Stimulated activated naive CD4-positive, alpha-beta T cell treated with Interleukin-2 at 50 U/mL for 16 hours (primary cell): ENCODE results near the gene KATNAL1.
"Not testable (repeated sequence)": the region's sequence is repeated elsewhere in the genome, so short reads cannot be mapped to it uniquely, and the experiment has no call there.

ENCODE experiments used
- DNase-seq: peaks from one replicate; lab custom pipeline; 2025; lab: John Stamatoyannopoulos, UW

KATNAL1 gene

GRCh38 chr13:30292325-30292724 is 15.0 kb downstream of the KATNAL1 start:
- no peak for DNase-seq

- no peak for DNase-seq
Observed at GRCh38 chr13:30290812-30291436, 16.4 kb downstream of the KATNAL1 start.

- DNase-seq: no peak
Observed at GRCh38 chr13:30289533-30289932, 17.8 kb downstream of the KATNAL1 start.

- not testable (repeated sequence) for DNase-seq
Observed at GRCh38 chr13:30286059-30286458, 21.3 kb downstream of the KATNAL1 start.

GRCh38 chr13:30276178-30276577 is 31.2 kb downstream of the KATNAL1 start:
- DNase-seq: no peak

- no peak for DNase-seq
Observed at GRCh38 chr13:30274083-30274482, 33.3 kb downstream of the KATNAL1 start.

GRCh38 chr13:30270035-30270434 is 37.3 kb downstream of the KATNAL1 start:
- not testable (repeated sequence) for DNase-seq

- DNase-seq: no peak
Observed at GRCh38 chr13:30268673-30269072, 38.7 kb downstream of the KATNAL1 start.

GRCh38 chr13:30266756-30267155 is 40.6 kb downstream of the KATNAL1 start:
- DNase-seq: no peak

GRCh38 chr13:30259149-30259733 is 48.1 kb downstream of the KATNAL1 start:
- not testable (repeated sequence) for DNase-seq

GRCh38 chr13:30257468-30258099 is 49.8 kb downstream of the KATNAL1 start:
- DNase-seq: no peak

GRCh38 chr13:30256713-30257467 is 50.5 kb downstream of the KATNAL1 start:
- no peak for DNase-seq

GRCh38 chr13:30255696-30256095 is 51.7 kb downstream of the KATNAL1 start:
- no peak for DNase-seq

- DNase-seq: no peak
Observed at GRCh38 chr13:30253830-30254229, 53.5 kb downstream of the KATNAL1 start.

GRCh38 chr13:30247406-30247805 is 59.9 kb downstream of the KATNAL1 start:
- no peak for DNase-seq

GRCh38 chr13:30241532-30241931 is 65.8 kb downstream of the KATNAL1 start:
- DNase-seq: no peak

- no peak for DNase-seq
Observed at GRCh38 chr13:30240608-30241007, 66.7 kb downstream of the KATNAL1 start.

- DNase-seq: no peak
Observed at GRCh38 chr13:30235216-30235615, 72.1 kb downstream of the KATNAL1 start.

GRCh38 chr13:30234619-30235162 is 72.7 kb downstream of the KATNAL1 start:
- no peak for DNase-seq

- DNase-seq: no peak
Observed at GRCh38 chr13:30224732-30225131, 82.6 kb downstream of the KATNAL1 start.

- DNase-seq: no peak
Observed at GRCh38 chr13:30222254-30222653, 85.1 kb downstream of the KATNAL1 start.

GRCh38 chr13:30216111-30216510 is 91.2 kb downstream of the KATNAL1 start:
- no peak for DNase-seq

- no peak for DNase-seq
Observed at GRCh38 chr13:30212256-30212655, 95.1 kb downstream of the KATNAL1 start.
